GM18951 (cell line): ENCODE results near the gene RPS6KA5.
"Not testable (repeated sequence)": the region's sequence is repeated elsewhere in the genome, so short reads cannot be mapped to it uniquely, and the experiment has no call there.

ENCODE experiments used
- POLR2A ChIP-seq: IDR thresholded peaks from 4 replicates; pipeline ENCODE4 v1.6.1; 2011; ENCODE audit warnings: mild to moderate bottlenecking; ENCODE audit not compliant: insufficient read length, insufficient read depth; ENCODE audit errors: extremely low read depth
- in situ Hi-C: fragments of 300-500 bp; cut with MboI; formaldehyde crosslinking; loops from one replicate; pipeline ENCODE4 v1.12.0; 2022; ENCODE audit warnings: low sequenced_read_pairs, mixed read lengths, inconsistent platforms; ENCODE audit not compliant: unreplicated experiment

Gene RPS6KA5

DNA sequence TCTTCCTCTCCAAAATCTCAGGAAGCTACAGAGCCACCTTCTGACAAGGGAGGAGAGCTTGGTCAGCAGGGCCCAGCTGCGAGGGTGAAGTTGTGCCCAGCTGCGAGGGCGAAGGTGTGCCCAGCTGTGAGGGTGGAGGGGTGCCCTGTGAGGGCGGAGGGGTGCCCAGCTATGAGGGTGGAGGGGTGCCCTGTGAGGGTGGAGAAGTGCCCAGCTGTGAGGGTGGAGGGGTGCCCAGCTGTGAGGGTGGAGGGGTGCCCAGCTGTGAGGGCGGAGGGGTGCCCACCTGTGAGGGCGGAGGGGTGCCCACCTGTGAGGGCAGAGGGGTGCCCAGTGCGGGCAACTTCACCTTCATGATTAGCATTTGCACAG, 223.8 kb downstream of the RPS6KA5 start:
- in situ Hi-C loops, result no loop called here

DNA sequence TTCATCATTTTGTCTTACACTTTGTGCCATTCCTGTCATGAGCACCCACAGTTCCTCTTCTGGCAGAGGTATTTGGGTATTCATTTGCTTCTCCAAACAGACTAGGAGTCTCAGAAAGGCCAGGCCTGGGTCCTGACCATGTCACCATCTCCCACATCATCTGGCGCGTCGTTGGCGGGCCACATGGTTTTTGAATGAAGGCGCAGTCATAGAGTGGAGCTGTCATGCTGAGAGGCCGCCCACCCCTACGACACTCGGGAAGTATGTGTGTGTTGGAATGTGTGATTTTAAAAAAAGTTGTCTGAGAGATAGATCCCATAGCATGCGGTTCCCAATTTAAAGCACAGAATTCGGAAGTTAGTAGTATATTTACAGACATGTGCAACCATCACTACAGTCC, 228.6 kb downstream of the RPS6KA5 start:
- TF ChIP-seq POLR2A, result no peak
- in situ Hi-C loops, result no loop called here

More for the DNA sequence above, 223.8 kb downstream of the RPS6KA5 start:
- no peak for TF ChIP-seq POLR2A

DNA sequence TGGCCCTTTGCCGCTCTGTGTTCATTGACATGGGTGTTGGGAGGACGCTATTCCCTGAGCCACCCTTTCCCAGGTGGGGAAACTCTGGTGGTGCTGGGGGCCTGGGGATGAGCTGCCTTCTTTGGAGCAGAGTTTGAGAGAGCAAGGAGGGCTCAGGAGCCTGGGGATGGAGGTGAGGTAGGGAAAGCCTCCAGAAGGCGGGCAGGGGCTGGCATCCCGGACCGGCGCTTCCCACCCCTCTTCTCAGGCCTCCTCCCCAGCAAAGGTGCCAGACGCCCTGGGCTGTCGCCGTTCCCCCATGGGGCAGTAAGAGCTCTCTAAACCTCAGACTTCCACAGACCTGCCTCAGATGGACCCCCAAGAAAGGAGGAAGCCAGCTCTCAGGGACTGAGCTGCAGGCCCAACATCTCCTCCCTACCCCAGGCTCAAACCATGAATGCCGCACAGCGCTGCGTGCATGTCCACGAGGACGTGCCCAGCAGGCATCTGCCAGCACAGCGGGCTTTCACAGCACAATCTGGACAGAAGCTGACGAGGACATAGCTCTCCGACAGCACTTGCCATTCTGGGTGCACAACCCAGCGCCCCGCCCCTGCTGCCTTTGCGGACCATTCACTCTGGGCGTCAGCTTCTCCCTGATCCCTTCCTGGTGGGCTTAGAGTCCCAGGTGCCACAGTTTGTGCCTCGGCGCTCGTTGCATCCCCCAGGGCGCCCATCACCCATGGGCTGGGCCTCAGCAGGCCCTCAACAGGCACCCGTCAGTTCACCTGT, 229.3 kb downstream of the RPS6KA5 start:
- TF ChIP-seq POLR2A, result no peak
- in situ Hi-C loops, result no loop called here

DNA sequence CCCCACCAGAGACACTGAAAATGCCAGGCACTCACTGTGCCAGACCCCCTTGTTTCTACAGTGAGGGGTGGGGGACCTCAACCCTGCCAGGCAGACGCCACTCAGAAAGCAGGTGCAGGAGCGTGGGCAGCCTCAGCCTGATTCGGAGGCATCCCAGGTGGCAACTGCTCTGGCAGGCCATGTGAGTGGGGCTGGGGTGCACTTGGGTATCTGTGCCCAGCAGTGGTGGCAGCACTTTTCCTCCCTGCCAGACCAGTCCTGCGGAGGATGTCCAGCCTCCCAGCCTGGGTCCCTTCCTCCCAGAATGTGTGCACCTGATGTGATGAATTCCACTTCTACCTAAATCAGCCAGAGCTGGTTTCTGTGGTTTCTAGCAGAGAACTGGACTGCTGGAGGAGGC, 230.8 kb downstream of the RPS6KA5 start:
- no peak for TF ChIP-seq POLR2A
- in situ Hi-C loops, result no loop called here

DNA sequence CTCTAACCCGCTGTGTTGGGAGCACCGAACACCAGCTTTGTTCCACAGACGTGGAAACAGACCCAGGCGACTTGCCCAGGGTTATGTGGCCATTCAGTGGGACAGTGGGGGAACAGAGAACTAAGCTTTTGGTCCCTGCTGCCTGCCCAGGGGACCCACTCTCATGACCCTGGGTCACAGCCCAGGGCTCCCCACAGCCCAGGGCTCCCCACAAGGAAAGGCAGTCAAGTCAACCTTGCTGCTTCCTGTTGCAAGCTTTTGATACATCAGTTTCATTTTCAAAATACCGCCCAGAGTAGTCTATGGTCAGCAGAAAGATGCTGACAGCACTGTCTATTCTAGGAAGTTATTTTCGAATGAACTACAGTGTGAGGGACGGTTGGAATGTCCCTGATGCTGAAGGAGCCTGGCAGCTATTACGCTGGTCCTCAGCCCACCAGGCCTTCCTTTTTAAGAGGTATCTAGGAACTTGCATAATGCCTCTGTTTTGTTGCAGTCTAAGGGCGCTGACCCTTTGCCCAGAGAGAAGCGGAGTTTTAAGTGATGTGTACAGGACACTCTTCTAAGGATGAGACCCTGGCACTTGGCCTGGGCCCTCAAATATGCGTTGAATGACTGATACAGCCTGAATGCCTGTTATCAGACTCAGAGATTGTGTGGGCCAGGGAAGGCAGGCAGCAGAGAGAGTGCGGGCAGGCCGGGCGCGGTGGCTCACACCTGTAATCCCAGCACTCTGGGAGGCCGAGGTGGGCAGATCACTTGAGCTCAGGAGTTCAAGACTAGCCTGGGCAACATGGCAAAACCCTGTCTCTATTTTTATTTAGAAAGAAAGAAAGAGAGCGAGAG, 231.6 kb downstream of the RPS6KA5 start:
- in situ Hi-C loops, result no loop called here
- no peak for TF ChIP-seq POLR2A

DNA sequence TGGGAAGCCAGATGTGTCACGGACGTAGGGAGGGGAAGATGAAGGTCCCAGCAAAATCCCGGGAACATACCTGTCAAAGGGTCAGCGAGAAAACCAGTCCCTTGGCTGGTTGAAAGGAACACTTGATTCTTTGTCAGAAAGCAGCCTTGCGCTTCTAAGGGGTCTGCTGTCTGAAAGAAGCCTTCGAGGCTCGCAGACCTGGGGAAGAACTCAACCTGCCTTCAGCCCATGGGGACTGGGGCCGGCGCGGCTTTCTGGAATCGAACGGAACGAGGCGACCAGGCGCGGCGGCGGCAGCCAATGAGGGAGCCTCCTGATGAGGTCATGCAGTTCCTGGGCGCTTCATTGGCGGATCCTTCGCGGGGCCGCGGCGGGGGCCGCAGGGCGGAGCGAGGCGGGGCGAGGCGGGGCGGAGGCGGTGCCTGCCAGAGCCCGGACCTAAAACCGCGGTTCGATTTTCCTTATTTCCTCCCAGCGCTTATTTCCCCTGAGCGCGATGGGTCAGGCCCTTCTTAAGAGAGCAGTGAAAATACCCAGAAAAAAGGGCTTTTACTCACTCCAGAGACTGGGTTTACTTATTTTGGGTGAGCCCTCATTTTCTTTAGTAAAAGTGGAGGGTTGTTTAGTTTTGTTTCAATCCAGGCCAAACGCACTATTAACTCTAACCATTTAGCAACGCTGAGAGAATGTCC, 232.4 kb downstream of the RPS6KA5 start:
- TF ChIP-seq POLR2A, result peak; percentile 40
- in situ Hi-C loops, result no loop called here

DNA sequence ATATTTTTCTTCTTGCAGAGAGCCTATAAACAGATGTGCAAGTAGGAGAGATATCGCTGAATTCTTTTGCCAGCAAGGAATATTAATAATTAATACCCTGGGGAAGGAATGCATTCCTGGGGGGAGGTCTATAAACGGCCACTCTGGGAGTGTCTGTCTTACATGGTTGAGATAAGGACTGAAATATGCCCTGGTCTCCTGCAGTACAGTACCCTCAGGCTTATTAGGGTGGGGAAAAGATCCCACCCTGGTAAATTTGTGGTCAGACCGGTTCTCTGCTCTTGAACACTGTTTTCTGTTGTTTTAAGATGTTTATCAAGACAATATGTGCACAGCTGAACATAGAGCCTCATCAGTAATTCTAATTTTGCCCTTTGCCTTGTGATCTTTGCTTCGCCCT, 236.9 kb downstream of the RPS6KA5 start:
- in situ Hi-C loops, result not testable (repeated sequence)

DNA sequence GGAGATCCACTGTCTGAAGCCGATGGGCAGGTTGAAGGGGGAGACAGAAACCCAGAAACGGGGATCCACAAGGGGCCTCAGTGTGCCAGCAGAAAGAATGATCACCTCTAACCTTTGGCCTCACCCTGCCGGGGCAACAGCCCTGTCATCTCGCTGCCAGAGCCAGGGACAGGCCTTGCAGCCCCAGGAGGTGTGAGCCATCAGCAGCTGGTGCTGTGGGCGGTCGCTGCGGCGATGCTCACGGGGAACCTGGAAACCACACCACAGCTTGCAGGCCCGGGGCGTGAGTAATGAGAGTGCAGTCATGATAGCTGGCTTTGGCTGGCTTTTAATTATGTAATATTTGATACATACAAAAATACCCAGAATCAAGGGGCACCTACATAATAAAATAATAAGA, 239.5 kb downstream of the RPS6KA5 start:
- in situ Hi-C loops, result no loop called here
- TF ChIP-seq POLR2A, result no peak

DNA sequence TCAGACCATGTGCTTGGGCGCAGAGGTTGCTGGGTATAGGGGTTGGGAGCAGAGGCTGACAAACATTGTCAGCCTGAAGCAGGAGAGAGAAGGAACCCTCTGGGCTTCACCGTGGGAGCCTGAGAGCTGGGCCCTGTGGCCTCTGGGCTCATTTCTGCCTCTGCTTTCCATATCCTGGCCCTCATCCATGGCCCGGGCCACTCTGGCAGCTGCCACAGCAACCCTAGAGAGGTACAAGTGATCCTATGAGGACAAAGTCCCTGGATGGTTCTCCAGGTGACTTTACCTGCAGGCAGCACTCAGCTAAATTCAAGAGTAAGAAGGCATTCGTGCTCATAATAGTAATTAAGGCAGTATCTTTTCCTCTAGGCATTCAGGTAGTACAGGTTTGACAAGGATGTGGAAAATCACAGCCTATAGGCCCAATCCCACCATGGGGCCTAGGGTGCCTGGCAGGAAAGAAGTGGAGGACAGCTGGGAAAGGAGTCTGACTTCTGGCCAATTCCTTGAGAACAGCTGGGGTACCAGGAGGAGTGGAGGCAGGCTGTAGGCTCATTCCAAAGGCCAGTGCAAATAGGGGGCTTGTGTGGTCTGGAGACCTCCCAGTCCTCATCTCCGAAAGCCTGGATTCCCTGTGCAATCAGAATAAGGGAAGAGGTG, 240.6 kb downstream of the RPS6KA5 start:
- TF ChIP-seq POLR2A, result no peak
- in situ Hi-C loops, result no loop called here

DNA sequence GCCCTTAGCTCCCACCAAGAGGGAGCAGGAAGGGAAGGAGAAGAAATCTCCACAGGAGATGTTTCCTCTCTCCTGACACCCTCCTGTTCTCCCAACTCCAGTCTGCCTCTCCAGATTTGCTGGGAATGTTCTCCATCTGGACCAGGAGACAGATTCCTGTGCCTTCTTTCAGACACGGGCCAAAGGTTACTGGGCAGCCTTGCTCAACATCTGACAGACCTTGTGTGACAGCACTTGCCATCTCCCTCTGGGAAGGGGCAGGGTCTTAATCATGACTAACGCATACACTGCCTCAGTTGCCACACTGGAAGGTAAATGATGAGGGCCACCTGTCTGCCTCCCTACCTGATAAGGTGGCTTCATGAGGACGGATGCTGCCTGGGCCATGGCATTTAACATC, 241.7 kb downstream of the RPS6KA5 start:
- TF ChIP-seq POLR2A, result no peak
- in situ Hi-C loops, result no loop called here

DNA sequence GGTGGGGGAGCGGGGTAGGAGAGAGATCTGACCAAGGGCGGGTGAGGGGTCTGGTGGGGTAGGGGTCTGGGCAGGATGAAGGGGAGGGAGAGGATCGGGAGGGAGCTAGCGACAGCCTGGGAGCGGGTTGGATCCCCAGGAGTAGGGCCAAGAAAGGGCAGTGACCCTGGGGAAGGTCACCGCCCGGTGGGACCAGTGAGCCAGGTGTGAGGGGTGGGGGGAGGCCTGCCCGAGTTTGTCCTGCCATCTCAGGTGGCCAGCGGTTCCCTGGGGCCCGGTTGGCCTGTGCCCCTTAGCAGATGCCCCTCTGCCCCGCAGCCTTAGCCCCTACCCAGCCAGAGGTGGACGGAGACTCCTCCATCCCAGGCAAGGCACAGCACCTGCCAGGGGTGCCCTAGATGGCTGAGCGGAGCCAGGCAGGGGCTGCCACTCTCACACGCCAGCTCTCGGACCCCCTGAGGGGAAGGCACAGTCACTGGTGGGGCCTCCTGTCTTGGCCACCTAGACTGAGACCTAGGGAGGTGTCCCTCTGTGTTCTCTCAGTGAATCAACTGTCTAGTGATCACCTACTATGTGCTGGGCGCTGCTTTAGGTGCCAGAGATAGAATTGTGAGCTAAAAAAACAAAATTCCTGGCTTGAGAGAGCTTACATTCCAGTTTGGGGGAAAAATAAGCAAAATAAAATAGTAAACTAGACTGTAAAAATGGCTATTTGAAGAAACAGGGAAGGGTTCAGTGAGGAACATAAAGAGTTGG, 243.6 kb downstream of the RPS6KA5 start:
- no peak for TF ChIP-seq POLR2A
- in situ Hi-C loops, result no loop called here

DNA sequence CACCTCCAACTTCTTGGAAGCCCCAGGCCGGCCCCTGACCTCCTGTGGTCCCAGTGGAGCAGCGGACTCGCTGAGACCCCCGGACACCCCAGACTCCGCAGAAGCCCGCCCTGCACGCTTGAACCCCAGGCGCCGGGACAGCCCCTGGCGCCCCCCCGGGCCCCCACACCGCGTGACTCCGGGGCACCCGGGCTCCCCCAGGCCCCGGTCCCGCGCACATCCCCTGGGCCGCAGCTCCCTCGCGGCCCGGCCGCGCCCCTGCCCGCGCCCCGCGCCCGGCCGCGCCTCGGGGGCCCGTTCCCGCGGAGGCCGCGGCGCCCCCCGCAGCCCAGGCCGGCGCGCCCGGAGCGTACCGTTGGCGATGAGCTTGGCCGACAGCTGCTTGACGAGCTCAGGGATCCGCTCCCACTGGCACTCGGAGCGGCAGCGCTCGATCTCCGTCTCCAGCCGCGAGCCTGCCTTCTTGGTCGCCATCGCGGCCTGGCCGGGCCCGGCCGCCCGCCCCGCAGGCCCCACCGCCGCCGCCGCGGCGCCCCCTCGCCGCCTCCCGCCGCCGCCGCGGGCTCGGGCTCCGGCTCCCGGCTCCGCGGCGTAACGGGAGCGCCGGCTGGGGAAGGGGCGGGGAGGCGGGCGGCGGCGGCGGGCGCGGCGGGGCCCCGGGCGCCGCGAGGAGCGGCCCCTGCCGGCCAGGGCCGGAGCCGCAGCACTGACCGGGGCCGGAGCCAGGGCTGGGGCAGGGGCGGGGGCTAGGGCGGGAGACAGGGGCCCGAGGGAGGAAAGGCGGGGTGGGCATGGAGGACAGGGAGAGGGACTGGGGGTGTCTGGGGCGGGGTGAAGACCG, 244.4 kb downstream of the RPS6KA5 start, which contains the start of gene TTC7B:
TSS of gene TTC7B (minus strand) at position 609 of the 841 bp plus-strand sequence. CDS start at position 474, 135 bp downstream.
- in situ Hi-C loops, result no loop called here
- no peak for TF ChIP-seq POLR2A
